OCI-LY7 (cell line): ENCODE results near the gene PCARE. TPM values are rescaled to one million over a fixed set of nuclear protein-coding genes. Genes with fewer than 3 reads are reported as not detected.

Experiments
- BruUV-seq: library from RNA; stranded (reverse); fragments of 400-500 nt; replicated peaks from 2 replicates; lab custom pipeline; 2021; lab: Mats Ljungman, UMichigan
- CTCF ChIA-PET: fragments of 300-600 bp; sonication (Branson Sonifier 250); formaldehyde crosslinking; loops from one replicate; lab custom pipeline; 2022; ENCODE audit warnings: antibody characterized with exemption; ENCODE audit not compliant: unreplicated experiment; lab: Charles Lee
- POLR2A ChIA-PET: fragments of 300-600 bp; sonication (Branson Sonifier 250); formaldehyde crosslinking; loops from one replicate; lab custom pipeline; 2022; ENCODE audit warnings: antibody characterized with exemption; lab: Charles Lee
- DNase-seq: peaks from one replicate; pipeline ENCODE4 v3.0.0-alpha.2; 2015; ENCODE audit warnings: low spot score
- H2AFZ ChIP-seq: fragments of 200-600 bp; sonication (generic), shearing (Covaris generic); 2 replicates; pipeline ENCODE4 v1.6.1; 2014; ENCODE audit warnings: mild to moderate bottlenecking, antibody characterized with exemption, low read length, moderate library complexity
- H3K27ac ChIP-seq: fragments of 200-600 bp; sonication (generic); 2 replicates; pipeline ENCODE4 v1.5.1; 2014; ENCODE audit warnings: mixed run types, low read depth, mild to moderate bottlenecking, moderate library complexity, low read length, inconsistent platforms; ENCODE audit not compliant: poor library complexity, severe bottlenecking
- H3K36me3 ChIP-seq: fragments of 200-600 bp; sonication (generic); 2 replicates; pipeline ENCODE4 v1.6.1; 2014; ENCODE audit warnings: mild to moderate bottlenecking, antibody characterized with exemption, low read length, moderate library complexity, mixed read lengths; ENCODE audit not compliant: insufficient read depth
- H3K4me1 ChIP-seq: fragments of 200-600 bp; sonication (generic); 2 replicates; pipeline ENCODE4 v1.5.1; 2014; ENCODE audit warnings: mild to moderate bottlenecking, low read length; ENCODE audit not compliant: insufficient read depth, poor library complexity, severe bottlenecking
- H3K4me2 ChIP-seq: fragments of 200-600 bp; sonication (generic); 2 replicates; pipeline ENCODE4 v1.6.1; 2014; ENCODE audit warnings: mild to moderate bottlenecking, low read length
- H3K4me3 ChIP-seq: fragments of 200-600 bp; sonication (generic); 2 replicates; pipeline ENCODE4 v1.5.1; 2014; ENCODE audit warnings: mild to moderate bottlenecking, low read depth, low read length; ENCODE audit not compliant: poor library complexity, severe bottlenecking
- H3K79me2 ChIP-seq: fragments of 200-600 bp; sonication (generic); 2 replicates; pipeline ENCODE4 v1.6.1; 2016; ENCODE audit warnings: low read depth, mild to moderate bottlenecking, low read length, moderate library complexity, mixed read lengths; ENCODE audit not compliant: insufficient read depth
- H3K9me2 ChIP-seq: fragments of 200-600 bp; sonication (generic); 2 replicates; pipeline ENCODE4 v1.6.1; 2016; ENCODE audit warnings: mild to moderate bottlenecking, low read length, mixed read lengths; ENCODE audit not compliant: insufficient read depth
- H3K9me3 ChIP-seq: fragments of 200-600 bp; sonication (generic); 2 replicates; pipeline ENCODE4 v1.6.1; 2014; ENCODE audit warnings: mild to moderate bottlenecking, mixed run types, low read length, mixed read lengths
- H4K20me1 ChIP-seq: fragments of 200-600 bp; sonication (generic); 2 replicates; pipeline ENCODE4 v1.6.1; 2014; ENCODE audit warnings: mild to moderate bottlenecking, antibody characterized with exemption, low read length, moderate library complexity, mixed read lengths; ENCODE audit not compliant: insufficient read depth
- EZH2phosphoT487 ChIP-seq: fragments of 200-600 bp; sonication (generic); IDR thresholded peaks from 2 replicates; pipeline ENCODE4 v1.6.1; 2018; ENCODE audit warnings: low read depth, borderline replicate concordance, mild to moderate bottlenecking, mixed run types, antibody characterized with exemption, low read length, moderate library complexity, mixed read lengths
- intact Hi-C: fragments of 100-400 bp; cut with micrococcal nuclease; formaldehyde crosslinking; loops from one replicate; pipeline ENCODE4 v1.10.0; 2022; ENCODE audit not compliant: unreplicated experiment
- total RNA-seq, 2 experiments: library from RNA; depleted of rRNA in 1 of 2; stranded (reverse); fragments of >200 nt in 1 of 2; shearing (Covaris generic) in 1 of 2; gene quantifications; 2 replicates each; pipeline ENCODE4 v1.2.3, GENCODE V29; 2014 to 2022
- TF ChIP-seq, protein P1 (sequence below): fragments of 200-600 bp; sonication (generic); conservative IDR thresholded peaks from 2 replicates; pipeline ENCODE4 v1.5.1; 2014; ENCODE audit warnings: mild to moderate bottlenecking, antibody characterized with exemption, low read length, moderate library complexity, mixed read lengths

Gene PCARE
- total RNA-seq, 2 experiments from 2014 or later: not detected

DNA sequence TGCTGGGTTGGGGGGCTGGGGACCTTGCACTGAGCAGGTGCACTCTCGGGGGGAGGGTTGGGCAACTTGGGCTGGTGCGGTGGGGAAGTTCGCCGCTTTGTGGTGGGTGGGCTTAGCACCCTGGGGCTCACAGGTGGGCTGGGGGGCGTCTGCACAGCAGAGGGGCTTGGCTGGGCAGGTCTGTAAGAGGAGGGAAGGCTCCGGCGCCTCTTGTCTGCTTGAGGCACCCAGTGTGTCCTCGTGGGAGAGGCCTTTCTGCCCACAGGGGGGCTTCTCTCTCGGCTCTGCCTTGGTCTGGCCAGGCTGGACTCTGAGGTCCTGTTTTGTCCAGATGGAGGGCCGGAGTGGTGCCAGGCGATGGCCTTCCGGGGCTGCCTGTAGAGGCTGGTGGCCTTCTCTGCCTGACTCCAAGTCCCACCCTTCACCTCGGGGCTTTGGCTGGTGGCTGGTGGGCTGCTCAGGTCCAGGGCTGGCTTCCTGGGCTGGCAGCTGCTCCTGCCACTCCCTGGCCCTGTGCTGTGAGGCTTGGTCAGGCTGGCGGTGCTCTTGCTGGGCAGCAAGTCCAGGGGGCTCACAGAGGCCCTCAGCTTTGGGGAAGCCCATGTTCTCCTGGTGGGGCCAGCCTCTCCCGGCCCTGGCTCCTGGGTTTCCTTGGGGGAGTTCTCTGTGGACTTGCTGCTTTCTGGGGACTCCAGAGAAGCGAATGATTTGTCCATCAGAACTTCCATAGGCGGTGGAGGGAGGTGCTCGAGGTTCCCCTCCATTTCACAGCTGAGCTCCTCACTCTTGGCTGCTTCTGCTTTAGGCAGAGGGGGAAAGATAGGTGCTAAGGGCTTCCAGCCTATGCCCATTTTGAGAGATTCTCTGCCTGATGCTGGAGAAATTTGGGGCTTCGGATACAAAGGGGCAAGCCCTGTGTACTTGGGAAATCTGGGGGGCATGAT is 3.0 kb downstream of the PCARE start:
- H4K20me1 ChIP-seq: no peaks in the 10 kb centered on the region
- intact Hi-C loops: no loop called here
- DNase-seq: no peak
- ChIA-PET POLR2A (interaction anchor here (0.8 kb wide), 1 partner anchor 11 kb away, joined by 3 read pairs; no protein-coding TSS in a partner anchor), CTCF (interaction anchor here (0.6 kb wide), 1 partner anchor 820 kb away, joined by 4 read pairs; no protein-coding TSS in a partner anchor)
- no peak overlapping the region for H3K4me2 ChIP-seq
- H3K36me3 ChIP-seq: no peaks in the 10 kb centered on the region
- no peak for TF ChIP-seq EZH2phosphoT487
- TF ChIP-seq, protein P1, sequence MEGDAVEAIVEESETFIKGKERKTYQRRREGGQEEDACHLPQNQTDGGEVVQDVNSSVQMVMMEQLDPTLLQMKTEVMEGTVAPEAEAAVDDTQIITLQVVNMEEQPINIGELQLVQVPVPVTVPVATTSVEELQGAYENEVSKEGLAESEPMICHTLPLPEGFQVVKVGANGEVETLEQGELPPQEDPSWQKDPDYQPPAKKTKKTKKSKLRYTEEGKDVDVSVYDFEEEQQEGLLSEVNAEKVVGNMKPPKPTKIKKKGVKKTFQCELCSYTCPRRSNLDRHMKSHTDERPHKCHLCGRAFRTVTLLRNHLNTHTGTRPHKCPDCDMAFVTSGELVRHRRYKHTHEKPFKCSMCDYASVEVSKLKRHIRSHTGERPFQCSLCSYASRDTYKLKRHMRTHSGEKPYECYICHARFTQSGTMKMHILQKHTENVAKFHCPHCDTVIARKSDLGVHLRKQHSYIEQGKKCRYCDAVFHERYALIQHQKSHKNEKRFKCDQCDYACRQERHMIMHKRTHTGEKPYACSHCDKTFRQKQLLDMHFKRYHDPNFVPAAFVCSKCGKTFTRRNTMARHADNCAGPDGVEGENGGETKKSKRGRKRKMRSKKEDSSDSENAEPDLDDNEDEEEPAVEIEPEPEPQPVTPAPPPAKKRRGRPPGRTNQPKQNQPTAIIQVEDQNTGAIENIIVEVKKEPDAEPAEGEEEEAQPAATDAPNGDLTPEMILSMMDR: no peak
- H3K9me2 ChIP-seq: no peaks in the 10 kb centered on the region
- no peak overlapping the region for H2AFZ ChIP-seq
- H3K4me1 ChIP-seq: no peaks in the 10 kb centered on the region
- no TSS peak for BruUV-seq
- H3K27ac ChIP-seq: no peak overlapping the region
- no peaks in the 10 kb centered on the region for H3K79me2 ChIP-seq
- H3K9me3 ChIP-seq: no peaks in the 10 kb centered on the region
- H3K4me3 ChIP-seq: no peak overlapping the region

DNA sequence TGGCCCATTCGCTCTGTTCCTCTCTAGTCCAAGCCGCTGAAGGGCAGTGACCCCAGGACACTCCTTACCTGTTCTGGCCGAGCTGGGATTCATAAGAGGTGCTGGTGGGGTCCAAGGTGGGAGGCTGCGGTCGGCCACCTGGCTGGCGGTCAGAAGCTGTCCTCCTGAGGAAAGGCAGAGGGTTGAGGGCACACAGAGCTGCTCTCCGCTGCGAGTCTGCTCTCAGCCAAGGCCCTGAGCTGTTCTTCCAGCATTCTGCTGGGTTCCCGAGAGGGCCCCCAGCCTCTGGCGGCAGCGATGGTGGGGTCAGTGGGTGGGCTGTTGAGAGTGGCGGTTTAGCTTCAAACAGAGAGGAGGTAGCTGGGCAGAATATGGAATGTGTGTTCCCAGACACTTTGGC is 3.8 kb downstream of the PCARE start:
- DNase-seq: no peak
- Histone ChIP-seq H3K27ac (no peak overlapping the region), H2AFZ (no peak overlapping the region), H3K79me2 (no peaks in the 10 kb centered on the region), H3K4me3 (no peak overlapping the region), H3K9me3 (no peaks in the 10 kb centered on the region), H3K36me3 (no peaks in the 10 kb centered on the region), H3K4me1 (no peaks in the 10 kb centered on the region), H3K4me2 (no peak overlapping the region), H3K9me2 (no peaks in the 10 kb centered on the region), H4K20me1 (no peaks in the 10 kb centered on the region)
- intact Hi-C loops: no loop called here
- CTCF ChIA-PET: no interaction called here
- POLR2A ChIA-PET: interaction anchor here (0.8 kb wide), 1 partner anchor 12 kb away, joined by 3 read pairs; no protein-coding TSS in a partner anchor
- TF ChIP-seq EZH2phosphoT487: no peak
- TF ChIP-seq, protein P1: no peak
- BruUV-seq: no TSS peak

DNA sequence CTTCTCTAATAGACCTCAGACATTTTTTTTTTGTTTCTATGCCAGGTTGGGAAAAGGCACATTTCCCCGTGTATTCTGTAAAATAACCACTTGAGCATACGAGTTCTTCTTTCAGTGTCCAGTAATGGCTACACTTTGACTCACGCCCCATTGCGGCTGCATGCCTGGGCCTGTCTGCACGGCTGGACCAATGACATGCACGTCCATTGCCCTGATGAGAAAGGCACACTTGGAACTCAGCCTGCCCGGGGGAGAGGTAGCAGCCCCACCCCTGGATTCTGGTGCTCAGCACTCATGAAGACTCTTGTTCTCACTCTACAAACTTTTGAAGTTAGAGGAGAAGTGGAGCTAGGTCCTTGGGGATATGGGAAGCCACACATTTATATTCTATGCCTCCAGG is 5.8 kb downstream of the PCARE start:
- no peak overlapping the region for H2AFZ ChIP-seq
- no peaks in the 10 kb centered on the region for H3K9me3 ChIP-seq
- no peak overlapping the region for H3K27ac ChIP-seq
- no peak for DNase-seq
- H3K4me1 ChIP-seq: no peaks in the 10 kb centered on the region
- ChIA-PET CTCF (no interaction called here), POLR2A (interaction anchor here (0.5 to 0.7 kb wide), 2 partner anchors 14 to 158 kb away, joined by 4 to 6 read pairs; no protein-coding TSS in a partner anchor)
- TF ChIP-seq, protein P1: no peak
- TF ChIP-seq EZH2phosphoT487: no peak
- no peak overlapping the region for H3K4me3 ChIP-seq
- no peaks in the 10 kb centered on the region for H3K36me3 ChIP-seq
- H4K20me1 ChIP-seq: no peaks in the 10 kb centered on the region
- no peak overlapping the region for H3K4me2 ChIP-seq
- no peaks in the 10 kb centered on the region for H3K9me2 ChIP-seq
- intact Hi-C loops: no loop called here
- H3K79me2 ChIP-seq: no peaks in the 10 kb centered on the region
- BruUV-seq: no TSS peak
